Stimulated activated CD8-positive, alpha-beta memory T cell treated with anti-CD3 and anti-CD28 coated beads, Interleukin-7, amount 100 ng/mL, for 48 hours (primary cell): ENCODE measurements around the gene KLHL29.

ENCODE experiments used
- DNase-seq, 2 donors: peaks; one replicate each; pipeline ENCODE4 v3.0.0-alpha.2; 2020; ENCODE audit warnings: low read depth in 1 of 2; ENCODE audit errors: extremely low read depth in 1 of 2

The KLHL29 gene

GRCh38 chr2:23687214-23687613 lies 302.2 kb downstream of the KLHL29 start:
- DNase-seq: no peak

DNA sequence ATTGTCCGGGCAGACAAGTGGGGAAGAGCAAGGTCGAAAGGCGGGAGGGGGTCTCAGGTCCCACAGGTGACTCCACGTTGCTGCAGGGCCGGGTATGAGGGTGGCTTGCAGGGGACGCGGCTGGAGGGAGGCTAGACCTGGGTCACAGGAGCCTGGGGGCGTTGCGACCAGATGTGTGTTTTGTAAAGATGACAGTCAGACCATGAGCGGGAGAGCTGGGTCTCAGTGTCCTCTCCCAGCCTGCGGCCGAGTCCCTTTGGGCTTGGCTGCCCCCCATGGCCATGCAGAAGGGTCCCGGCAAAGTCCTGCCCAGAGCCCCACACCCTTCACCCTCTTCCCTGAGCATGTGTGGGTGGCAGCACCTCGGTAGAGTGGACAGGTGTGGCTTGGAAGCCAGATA lies 302.7 kb downstream of the KLHL29 start:
- DNase-seq: no peak

GRCh38 chr2:23688486-23689130 lies 303.6 kb downstream of the KLHL29 start:
- DNase-seq: no peak

DNA sequence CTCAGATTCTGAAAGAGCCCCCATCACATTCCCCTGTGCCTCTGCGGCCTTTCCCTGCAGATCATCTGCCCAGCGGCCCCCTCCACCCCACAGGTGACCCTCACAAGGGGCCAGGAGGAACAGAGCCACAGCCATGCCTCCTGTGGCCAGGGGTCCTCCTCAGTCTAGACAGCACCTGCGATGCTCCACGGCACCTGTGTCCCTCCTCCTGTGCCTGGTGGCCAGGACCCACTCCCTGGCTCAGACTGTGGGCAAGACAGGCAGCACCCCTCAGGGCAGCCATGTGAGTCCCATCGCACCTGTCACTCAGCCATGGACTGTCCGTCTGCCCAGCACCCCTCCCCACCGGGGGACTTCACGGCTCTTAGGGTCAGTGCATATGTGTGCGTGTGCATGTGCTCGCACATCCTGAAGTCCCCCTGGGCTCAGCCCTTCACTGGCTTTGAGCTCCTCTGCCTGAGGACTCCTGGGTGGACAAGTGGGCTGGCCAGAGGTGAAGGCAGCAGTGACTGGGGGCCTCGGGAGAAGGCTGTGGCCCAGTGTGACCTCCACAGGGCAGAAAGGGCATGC lies 304.2 kb downstream of the KLHL29 start:
- no peak for DNase-seq

DNA sequence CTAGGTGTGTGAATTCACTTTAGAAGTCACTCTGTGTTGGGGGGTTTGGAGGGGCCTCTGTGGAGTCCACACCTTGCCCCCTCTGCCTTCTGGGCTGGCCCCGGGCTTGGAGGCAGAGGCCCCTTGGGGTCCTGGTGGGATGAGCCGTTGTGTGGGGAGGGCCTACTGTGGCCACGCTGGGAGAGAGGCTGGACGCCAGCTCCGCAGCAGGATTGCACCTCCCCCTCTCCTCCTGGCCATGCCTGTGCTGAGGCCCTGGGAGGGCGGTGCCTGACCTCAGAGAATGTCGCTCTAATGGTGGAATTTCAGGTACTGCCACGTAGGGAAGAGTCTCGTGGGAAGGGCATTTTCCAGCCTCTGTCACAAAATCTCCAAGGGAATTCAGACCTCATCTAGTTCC lies 304.9 kb downstream of the KLHL29 start:
- no peak for DNase-seq

DNA sequence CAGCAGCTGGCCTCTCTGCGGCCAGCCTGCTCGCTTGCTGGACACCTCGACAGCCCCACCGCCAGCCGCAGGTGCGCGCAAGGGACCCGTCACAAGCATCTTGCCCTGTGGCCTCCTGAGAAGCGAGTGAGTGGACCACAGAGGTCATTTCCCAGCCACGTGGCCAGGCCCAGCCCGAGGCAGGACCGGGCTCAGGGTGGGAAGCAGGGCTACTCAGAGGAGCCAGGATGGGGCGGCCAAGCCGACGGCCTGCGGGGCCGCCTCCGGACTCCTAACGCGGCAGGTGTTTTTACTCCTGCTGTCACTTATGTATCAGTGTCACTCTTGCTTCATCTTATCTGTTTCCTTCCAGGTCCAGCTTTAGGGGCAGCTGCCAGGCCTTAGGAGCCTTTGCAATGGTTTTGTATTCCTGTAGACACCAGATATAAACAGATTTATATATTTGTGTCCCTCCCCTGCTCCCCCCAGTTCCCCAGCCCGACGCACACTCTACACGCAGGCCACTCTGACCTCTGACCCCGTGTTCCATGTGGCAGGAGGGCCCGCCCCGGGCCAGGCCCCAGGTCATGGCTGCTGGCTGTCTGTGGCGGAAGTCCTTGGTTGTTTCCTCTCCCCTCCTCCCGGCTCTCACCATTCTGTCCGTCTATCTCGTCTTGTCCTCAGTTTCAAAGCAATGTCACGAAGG lies 305.6 kb downstream of the KLHL29 start:
- no peak for DNase-seq

DNA sequence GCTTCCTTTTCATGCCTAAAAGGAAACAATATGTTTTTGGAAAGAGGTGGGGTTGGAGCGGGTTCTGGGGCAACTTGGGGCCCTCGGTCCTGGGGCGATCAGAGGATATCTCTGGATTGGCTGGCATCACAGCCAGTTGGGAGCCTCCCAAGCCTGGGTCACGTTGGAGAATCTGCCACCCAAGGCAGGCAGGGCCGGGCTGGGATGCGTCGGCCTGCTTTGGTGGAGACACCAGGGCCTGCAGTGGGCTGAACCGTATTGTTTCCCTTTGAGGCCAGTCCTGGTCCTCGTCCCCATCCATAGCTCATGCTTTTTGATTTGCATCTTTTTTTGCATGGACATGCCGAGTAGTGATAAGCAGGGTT lies 306.1 kb downstream of the KLHL29 start:
- DNase-seq: no peak

- no peak for DNase-seq
Observed at GRCh38 chr2:23691565-23691964, 306.6 kb downstream of the KLHL29 start.

- no peak for DNase-seq
Observed at GRCh38 chr2:23692263-23692662, 307.3 kb downstream of the KLHL29 start.

GRCh38 chr2:23692851-23693605 lies 308.0 kb downstream of the KLHL29 start:
- DNase-seq: no peak

GRCh38 chr2:23693606-23693951 lies 308.6 kb downstream of the KLHL29 start:
- no peak for DNase-seq

DNA sequence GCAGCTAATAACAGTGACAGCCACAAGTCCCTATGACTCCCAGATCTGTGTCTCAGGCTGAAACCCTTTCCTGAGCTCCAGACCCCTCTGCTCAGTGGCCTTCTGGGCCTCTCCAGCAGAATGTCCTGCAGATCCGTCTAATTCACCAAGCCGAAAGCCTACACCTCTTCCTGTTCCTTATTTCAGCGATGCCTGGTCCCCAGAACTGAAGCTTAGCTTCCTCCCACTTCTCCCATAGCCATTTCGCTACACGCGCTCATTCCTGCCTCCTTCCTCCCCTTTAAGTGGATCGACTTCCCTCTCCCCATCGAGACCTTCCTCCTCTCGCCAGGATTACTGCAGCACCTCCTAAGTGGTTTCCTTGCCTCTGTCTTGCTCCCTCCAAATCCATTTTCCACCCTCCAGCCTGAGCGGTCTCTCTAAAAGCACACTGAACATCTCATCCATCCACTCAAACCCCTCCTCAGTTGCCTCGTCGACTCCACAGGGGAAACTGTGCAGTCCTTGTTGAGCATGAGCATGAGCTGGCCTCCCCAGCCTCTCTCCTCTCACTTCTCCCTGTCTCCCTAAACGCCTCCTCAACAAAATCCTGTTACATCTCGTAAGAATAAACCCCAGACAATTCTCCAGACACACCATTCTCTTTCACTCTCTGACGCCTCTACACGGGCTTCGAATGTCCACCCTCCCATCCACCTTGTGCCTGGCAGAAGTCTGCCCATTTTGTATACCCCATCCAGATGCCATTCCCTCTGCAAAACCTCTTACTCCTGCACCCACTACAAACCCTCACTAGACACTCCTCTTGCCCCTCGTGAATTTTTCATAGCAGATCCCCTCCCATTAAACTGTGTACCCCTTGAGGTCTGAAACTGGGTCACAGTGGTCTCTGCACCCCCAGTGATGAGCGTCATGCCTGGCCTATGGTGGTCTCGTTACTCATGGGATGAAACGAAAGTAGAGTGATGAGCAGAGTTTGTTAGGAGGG lies 309.4 kb downstream of the KLHL29 start:
- no peak for DNase-seq

DNA sequence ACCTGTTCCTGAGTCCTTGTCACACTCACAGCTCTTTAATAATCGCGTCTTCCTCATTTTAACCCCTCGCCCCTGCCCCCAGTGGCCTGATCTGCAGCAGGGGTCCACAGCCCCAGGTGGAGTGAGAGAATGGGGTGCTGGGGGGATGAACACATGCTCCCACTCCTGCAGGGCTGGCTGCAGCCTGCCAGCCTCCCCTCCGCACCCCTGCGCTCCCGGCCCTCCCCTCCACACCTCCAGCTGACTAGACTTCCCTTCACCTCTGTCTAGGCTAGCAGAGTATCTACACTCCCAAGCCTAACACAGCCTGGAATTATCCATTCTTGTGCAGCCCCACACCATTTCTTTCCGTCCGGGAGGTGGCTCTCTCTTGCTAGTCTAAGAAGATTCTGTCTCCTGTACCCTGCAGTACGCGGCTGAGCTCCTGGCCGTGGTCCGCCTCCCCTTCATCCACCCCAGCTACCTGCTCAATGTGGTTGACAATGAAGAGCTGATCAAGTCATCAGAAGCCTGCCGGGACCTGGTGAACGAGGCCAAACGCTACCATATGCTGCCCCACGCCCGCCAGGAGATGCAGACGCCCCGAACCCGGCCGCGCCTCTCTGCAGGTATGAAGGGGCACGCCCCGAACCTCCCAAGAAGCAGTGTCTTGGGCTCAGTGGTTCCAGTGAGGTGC lies 310.4 kb downstream of the KLHL29 start:
- no peak for DNase-seq

DNA sequence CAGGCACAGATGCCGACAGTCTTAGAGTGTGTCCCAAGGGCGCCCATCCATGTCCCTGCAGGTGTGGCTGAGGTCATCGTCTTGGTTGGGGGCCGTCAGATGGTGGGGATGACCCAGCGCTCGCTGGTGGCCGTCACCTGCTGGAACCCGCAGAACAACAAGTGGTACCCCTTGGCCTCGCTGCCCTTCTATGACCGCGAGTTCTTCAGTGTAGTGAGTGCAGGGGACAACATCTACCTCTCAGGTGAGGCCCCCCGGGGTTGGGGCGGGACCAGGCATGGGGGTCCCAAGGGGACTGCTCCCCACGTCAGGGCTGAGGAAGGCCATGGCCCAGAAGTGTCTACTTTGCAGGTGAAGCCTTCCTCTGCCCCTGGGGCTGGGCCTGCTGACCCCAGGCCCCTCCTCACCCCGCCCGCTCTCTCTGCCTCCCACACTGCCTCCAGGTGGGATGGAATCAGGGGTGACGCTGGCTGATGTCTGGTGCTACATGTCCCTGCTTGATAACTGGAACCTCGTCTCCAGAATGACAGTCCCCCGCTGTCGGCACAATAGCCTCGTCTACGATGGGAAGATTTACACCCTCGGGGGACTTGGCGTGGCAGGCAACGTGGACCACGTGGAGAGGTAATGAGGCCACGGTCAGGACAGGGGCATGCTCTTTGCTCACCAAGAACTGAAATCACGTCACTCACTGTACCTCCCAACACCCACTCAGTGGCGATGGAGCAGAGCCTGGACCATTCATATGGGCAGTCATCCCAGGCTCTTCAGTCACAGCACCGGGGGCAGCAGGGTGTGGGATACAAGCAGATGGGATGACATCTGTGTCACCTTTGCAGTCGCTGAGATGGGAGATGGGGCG lies 311.1 kb downstream of the KLHL29 start:
- DNase-seq: no peak

GRCh38 chr2:23696752-23697045 lies 311.7 kb downstream of the KLHL29 start:
- DNase-seq: no peak

DNA sequence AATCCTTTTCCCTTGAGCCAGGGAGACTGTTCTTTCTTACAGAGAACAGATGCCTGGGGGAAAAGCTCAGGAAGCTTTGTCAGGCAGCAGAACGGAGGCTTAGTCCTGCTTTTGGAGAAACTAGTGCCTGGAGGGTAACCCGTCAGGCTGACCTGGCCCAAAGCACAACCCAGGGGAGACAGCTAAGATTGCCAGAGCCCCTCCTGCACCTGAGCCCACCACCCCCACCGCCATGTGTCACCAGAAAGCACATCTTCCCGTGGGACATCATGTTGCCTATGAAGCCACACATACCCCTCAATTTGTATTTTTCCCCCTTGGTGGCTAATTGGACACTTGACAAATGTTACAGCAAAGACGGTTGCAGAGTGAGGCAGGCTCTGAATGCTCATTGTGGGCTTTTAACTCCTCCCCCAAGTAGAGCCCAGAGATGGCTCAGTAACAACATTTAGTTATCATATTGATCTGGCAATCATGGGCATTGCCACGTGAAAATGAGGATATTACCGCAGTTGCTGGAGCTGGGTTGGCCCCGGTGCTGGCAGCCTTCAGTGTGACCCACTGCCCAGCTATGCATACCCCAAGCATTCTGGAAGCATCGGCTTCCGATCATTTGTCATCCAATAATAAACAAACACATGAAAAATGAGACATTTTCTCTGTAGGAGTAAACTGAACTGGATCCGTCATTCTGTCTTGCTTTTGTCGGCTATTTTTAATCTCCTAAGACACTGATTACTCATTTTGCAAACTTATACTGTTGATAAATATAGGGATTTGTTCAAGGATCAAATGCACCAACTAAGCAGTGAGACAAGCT lies 312.5 kb downstream of the KLHL29 start:
- DNase-seq: no peak

- no peak for DNase-seq
Observed at GRCh38 chr2:23698116-23698693, 313.2 kb downstream of the KLHL29 start.
